HS-27A (cell line): ENCODE data around the gene ZNF480.
"Not testable (repeated sequence)": the region's sequence is repeated elsewhere in the genome, so short reads cannot be mapped to it uniquely, and the experiment has no call there.

Experiments used
- DNase-seq: peaks from one replicate; pipeline ENCODE4 v3.0.0-alpha.2; 2012; ENCODE audit warnings: low read depth, missing footprints

Gene ZNF480

DNA sequence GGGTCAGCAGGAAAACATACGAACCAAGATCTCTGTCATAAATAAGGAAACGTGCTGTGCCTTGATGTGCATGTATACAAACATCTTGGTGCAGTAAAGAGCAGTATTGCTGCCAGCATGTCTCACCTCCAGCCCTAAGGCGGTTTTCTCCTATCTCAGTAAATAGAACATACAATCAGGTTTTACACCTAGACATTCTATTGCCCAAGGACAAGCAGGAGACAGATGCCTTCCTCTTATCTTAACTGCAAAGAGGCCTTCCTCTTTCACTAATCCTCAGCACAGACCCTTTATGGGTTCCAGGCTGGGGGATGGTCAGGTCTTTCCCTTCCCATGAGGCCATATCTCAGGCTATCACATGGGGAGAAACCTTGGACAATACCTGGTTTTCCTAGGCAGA, 42.1 kb downstream of the ZNF480 start:
- DNase-seq, result not testable (repeated sequence)

DNA sequence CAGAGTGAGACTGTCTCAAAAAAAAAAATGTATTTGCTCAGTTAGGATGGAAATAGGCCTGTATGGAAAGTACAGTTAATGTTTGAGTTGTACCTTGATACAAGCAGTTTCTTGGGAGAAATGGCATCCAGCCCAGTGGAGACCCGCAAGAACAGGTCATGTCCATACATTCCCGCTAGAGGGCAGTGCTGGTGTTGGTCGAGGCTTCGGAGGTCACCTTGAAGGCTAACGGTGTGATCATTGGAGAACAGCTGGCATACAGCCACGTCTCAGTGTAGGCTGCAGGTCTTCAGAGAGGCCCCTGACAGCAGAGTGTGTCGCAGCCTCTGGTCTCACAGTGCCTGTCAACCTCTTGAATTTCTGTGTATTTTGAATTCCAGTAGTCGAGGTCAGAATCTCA, 46.6 kb downstream of the ZNF480 start:
- DNase-seq, result peak; percentile 11

DNA sequence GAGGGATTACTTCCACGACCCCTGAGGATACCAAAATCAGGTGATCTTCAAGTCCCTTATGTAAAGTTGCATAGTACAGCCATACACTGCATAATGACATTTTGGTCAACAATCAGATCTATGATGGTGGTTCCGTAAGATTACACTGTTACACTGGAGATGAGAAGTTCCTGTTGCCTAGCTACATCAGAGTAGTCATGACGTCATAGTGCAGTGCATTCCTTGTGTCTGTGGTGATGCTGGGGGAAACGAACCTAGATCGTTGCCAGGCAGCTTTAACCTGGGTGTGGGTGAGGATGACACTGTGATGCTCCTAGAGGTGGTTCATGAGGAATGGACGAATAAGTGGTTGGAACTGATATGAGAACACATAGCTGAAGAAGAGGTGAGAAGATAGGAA, 48.2 kb downstream of the ZNF480 start:
- DNase-seq, result no peak

DNA sequence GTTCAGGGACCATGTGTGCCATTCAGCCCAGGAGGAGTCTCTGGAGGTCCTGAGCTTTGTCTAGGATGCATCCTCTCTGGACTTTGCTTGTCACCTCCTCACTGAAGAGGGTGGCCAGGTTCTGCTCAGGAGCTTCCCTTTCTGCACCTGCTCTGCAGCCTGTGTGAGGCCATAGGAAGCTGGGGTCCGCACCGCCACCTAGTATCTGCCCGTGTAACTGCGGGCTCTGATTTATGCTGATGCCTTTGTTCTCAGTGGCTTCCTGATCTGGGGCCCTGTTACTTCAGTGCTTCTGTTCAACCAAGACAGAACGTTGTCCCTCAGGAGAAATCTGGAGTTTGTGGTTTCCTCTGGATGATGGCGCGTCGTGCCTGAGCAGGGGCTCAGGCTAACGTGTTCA, 54.5 kb downstream of the ZNF480 start:
- DNase-seq, result no peak

DNA sequence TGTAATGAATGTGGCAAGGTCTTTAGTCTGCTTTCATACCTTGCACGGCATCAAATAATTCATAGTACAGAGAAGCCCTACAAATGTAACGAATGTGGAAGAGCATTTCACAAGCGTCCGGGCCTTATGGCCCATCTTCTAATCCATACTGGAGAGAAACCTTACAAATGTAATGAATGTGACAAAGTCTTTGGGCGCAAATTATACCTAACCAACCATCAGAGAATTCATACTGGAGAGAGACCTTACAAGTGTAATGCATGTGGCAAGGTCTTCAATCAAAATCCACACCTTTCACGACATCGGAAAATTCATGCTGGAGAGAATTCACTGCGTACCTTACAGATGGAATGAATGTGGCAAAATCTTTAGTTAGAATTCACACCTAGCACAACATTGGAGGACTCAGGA, 69.5 kb downstream of the ZNF480 start:
- no peak for DNase-seq

DNA sequence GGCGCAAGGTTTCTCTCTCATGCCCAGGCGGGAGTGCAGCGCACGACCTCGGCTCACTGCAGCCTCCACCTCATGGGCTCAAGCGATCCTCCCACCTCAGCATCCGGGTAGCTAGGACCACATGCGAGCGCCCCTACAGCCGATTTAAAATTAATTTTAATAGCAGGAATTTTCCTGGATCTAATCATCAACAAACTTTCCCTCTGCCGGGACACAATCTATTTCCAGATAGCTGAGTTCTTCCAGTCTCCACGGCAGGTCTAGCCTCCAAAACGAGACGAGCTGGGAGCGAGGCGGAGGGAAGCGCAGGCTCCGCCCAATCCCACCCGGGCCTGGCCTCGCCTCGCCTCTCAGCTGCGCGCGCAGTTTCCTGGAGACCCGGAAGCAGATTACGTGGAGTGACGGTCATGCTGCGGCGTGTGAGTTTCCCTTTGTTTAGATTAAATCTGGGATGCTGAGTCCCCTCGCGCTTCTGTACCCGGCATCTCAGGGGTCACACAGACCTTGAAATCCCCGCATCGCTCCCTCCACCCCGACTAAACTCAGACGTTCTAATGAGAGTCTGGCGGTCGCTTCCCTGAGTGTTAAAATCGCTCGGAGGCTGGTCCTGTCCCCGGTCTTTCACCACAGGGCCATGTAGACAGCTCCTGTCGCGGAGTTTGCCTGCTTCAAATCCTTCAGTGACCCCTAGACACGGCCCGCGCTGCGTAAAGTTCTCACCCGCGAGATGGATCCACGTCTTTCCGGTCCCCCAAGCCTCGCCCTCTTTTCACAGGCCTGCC, 72.8 kb downstream of the ZNF480 start, which contains the start of gene ZNF880:
TSS of gene ZNF880 (plus strand) at position 365 of the 782 bp plus-strand sequence. CDS start at position 408, 43 bp downstream.
- DNase-seq, result no peak

DNA sequence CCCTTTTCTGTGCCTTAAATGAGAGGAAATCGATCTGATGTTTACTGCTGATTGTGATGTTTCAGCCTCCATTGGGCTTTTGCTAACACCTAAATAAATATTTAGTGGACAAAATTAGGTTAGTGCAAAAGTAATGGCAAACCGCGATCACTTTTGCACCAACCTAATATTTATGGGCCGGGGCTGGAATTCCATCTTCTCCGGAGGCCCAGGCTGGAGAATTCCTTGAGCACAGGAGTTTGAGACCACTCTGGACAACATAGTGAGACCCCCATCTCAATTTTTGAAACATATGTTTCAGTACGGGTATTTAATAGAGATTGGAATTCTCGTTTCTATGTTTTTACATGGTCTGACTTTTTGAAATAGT, 73.4 kb downstream of the ZNF480 start:
- DNase-seq, result no peak
